ENCODE results near the gene LPP. TPM values are rescaled to one million over a fixed set of nuclear protein-coding genes. Genes with fewer than 3 reads are reported as not detected.

LPP gene
- total RNA-seq, 1 donor from 2014 or later, result 93.9 TPM

- H3K4me3 ChIP-seq (ENCODE audit: low read depth, low read length), result no peak overlapping the region
- TF ChIP-seq, protein P1, sequence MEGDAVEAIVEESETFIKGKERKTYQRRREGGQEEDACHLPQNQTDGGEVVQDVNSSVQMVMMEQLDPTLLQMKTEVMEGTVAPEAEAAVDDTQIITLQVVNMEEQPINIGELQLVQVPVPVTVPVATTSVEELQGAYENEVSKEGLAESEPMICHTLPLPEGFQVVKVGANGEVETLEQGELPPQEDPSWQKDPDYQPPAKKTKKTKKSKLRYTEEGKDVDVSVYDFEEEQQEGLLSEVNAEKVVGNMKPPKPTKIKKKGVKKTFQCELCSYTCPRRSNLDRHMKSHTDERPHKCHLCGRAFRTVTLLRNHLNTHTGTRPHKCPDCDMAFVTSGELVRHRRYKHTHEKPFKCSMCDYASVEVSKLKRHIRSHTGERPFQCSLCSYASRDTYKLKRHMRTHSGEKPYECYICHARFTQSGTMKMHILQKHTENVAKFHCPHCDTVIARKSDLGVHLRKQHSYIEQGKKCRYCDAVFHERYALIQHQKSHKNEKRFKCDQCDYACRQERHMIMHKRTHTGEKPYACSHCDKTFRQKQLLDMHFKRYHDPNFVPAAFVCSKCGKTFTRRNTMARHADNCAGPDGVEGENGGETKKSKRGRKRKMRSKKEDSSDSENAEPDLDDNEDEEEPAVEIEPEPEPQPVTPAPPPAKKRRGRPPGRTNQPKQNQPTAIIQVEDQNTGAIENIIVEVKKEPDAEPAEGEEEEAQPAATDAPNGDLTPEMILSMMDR (conservative IDR thresholded peaks at IDR 0.05; ENCODE audit: low read depth, low read length), result no peak
- no peak for DNase-seq (ENCODE audit: low read depth)
Measured at GRCh38 chr3:188729422-188729821, 575.5 kb downstream of the LPP start.

- DNase-seq (ENCODE audit: low read depth), result no peak
- H3K4me3 ChIP-seq (ENCODE audit: low read depth, low read length), result no peak overlapping the region
- TF ChIP-seq, protein P1 (conservative IDR thresholded peaks at IDR 0.05; ENCODE audit: low read depth, low read length), result no peak
Measured at GRCh38 chr3:188734395-188734794, 580.4 kb downstream of the LPP start.

DNA sequence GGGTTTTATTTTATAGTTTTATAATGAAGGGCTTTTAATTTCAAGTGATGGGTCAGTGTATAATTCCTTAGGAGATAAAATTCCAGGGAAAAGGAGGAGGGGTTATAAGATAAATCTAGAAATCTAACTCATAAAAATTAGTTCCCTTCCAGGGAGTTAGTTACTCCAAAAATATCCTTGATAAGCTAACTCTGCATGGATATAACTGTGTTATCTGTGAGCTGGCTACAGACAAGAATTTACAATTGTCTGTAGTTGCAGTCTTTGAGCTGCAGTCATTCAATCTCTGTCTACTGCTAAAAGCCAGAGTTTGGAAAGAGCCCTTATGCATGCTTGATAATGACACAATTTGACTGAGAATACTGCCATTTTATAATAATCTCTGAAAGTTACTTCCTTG lies 585.6 kb downstream of the LPP start:
- H3K4me3 ChIP-seq (ENCODE audit: low read depth, low read length), result no peak overlapping the region
- TF ChIP-seq, protein P1 (conservative IDR thresholded peaks at IDR 0.05; ENCODE audit: low read depth, low read length), result no peak
- no peak for DNase-seq (ENCODE audit: low read depth)

- no peak overlapping the region for H3K4me3 ChIP-seq (ENCODE audit: low read depth, low read length)
- TF ChIP-seq, protein P1 (conservative IDR thresholded peaks at IDR 0.05; ENCODE audit: low read depth, low read length), result no peak
- no peak for DNase-seq (ENCODE audit: low read depth)
Measured at GRCh38 chr3:188740010-188740409, 586.1 kb downstream of the LPP start.

DNA sequence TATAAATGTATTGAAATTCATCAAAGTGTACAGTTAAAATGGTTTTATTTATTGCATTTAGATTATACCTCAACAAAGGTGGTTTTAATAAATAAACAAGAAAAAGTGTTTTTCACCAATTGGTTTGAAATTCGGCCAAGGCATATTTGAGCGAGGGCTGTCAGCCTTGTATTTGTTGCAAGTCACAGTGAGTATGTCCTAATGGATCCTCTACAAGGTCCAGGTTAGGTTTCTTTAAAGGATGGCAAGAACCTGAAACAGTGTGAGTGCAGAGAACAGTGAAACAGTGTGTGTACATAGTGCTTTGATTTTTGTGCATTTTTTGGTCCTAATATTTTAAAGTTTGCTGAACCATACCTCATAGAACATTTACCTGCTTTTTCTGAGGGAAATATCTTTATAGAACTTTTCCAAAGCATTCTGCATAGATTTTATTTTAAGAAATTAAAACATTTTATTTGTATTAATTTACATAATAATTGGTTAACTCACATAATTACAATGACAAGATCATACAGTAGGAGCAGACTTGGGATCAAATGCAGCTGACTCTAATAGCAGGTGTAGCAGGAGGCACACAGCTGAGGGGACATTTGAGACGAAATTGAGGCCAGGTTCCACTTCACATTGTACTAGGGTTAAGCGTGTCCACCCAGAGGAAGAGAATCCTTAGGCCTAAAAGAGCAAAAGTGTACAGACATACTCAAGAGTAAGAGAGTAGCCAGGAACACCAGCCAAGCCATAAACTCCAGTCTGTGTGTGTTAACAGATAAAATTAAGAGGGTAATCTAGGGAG lies 589.0 kb downstream of the LPP start:
- TF ChIP-seq, protein P1 (conservative IDR thresholded peaks at IDR 0.05; ENCODE audit: low read depth, low read length), result no peak
- H3K4me3 ChIP-seq (ENCODE audit: low read depth, low read length), result no peak overlapping the region
- no peak for DNase-seq (ENCODE audit: low read depth)

GRCh38 chr3:188744166-188744565 lies 590.2 kb downstream of the LPP start:
- TF ChIP-seq, protein P1 (conservative IDR thresholded peaks at IDR 0.05; ENCODE audit: low read depth, low read length), result no peak
- no peak for DNase-seq (ENCODE audit: low read depth)
- no peak overlapping the region for H3K4me3 ChIP-seq (ENCODE audit: low read depth, low read length)

- TF ChIP-seq, protein P1 (conservative IDR thresholded peaks at IDR 0.05; ENCODE audit: low read depth, low read length), result no peak
- no peak for DNase-seq (ENCODE audit: low read depth)
- no peak overlapping the region for H3K4me3 ChIP-seq (ENCODE audit: low read depth, low read length)
Measured at GRCh38 chr3:188745031-188745430, 591.1 kb downstream of the LPP start.
